Measurements from ENCODE around the gene NEK6.
A peak's percentile ranks its signal among the peaks of the same experiment; 100 is the strongest.

NEK6 gene

DNA sequence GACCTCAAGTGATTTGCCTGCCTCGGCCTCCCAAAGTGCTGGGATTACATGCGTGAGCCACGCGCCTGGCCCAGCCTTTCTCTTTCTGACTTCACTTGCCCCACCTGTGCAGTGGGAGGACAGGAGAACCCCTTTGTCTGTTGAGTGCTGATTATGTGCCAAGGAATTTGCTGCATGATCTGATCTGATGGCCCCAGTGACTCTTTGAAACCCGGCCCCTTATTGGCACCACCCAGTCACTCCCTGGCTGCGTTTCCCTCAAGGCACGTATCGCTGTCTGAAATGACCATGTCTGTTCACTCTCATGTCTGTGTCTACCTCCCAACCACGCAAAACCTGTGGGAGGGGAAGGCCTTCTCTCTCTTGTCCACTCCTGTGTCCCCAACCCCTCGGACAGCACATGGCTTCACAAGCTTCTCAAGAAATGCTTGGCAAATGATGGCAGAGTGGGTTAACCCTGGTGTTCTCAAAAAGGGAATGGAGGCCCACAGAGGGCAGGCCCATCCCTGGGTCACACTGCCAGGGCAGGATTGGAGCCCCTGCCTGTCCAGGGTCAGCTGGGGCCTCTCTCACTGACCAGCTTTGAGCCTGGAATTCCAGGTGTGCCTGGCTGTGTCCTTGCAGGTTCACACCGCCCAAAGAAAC, 21.9 kb downstream of the NEK6 start:
- no peak for DNase-seq (ENCODE audit: low spot score)

DNA sequence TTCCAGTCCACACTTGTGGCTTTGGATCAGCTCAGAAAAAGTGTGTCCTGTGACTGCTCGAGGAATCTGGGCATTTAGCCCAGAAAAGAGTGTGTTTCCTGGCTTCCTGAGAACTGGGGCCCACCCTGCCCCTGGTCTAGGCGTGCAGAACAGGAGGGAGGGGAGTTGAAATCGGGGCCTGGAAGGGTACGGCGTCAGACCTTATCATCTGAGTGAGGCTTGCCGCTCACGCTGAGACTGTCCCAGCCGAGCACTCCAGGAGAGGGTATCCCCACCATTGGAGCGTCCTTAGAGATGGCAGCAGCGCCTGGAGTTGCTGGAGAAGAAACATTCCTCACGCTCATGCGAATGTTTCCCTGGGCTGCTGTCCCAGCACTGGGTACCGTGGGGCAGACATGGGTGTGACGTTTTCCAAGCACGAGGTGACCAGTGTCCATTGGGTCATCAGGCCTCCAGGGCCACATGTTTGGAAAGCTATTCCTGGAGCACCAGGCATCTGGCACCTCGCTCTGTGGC, 22.5 kb downstream of the NEK6 start:
- peak; percentile 53 for DNase-seq (ENCODE audit: low spot score)

DNA sequence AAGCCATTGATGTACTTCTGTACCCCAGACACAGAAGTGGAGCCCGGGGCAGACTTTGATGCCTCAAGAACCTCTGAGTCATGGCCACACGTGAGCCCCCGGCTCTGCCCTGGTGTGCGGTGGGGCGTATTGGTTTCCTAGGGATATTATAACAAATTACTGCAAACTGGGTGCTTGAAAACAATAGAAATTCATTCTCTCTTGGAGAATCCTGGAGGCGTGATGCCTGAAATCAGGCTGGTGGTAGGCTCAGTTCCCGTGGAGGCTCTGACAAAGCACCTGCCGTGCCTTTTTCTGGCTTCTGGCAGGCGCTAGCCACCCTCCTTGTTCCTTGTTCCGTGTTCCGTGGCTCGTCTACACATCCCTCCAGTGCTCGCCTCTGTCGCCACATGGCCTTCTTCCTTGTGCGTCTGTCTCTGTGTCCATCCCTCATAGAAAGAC, 24.2 kb downstream of the NEK6 start:
- no peak for DNase-seq (ENCODE audit: low spot score)

DNA sequence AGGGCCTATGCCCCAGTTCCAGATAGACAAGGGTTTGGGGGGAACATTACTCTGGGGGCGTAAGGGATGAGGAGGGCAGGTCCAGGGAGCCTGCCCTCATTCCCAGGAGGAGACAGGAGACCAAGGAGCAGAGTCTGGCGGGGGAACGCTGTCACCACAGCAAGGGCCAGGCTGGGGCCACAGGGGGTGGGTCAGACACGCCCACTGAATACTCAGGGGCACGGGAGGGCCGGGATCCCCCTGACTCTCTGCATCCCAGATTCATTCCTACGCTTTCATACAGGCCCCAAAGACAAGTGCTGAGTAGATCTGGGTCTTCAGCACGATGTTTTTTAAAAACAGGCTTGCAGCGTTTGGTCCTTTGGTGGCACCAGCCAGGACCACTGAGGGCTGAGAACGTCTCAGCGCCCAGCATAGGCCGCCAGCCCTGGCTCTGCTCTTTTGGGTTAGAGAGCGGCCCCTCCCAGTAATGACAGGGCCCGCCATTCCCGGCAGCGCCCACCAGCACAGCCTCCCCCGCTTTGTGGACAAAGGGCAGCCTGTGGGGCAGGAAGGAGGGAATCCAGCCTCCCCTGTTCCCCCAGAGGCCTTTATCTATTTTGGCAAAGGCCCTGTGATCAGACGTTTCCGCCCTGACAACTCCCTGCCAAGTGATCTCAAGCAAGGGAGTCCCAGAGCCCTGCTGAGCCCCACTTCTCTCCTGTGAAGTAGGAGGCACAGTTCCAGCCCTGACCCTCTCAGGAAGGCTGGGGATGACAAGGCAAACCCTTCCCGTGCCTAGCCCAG, 24.9 kb downstream of the NEK6 start:
- peak; percentile 37 for DNase-seq (ENCODE audit: low spot score)

DNA sequence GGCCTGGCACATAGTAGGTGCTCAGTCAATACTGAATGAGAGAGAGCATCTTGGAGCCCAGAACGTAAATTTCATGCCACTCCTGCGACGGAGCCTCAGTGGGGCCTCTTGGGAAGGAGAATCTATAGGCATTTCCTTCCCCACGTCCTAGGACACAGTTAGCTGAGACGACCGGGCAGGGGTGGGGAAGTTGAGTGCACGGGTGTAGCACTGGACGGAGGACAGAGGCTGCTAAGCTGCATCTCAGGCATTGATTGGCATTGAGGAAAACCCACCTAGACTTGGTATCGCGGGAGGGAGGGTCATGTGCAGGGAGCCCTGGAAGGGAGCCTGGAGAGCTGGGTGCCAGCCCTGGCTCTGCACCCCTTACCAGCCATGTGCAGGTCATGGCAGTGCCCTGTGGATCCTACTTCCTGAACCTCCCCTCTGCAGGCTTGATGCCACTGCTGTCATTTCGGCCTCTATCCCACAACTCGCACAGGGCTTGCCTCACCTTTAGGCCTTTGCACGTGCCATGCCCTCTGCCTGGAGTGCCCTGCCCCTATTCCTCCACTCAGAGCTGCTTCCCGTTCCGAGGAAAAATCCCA, 25.6 kb downstream of the NEK6 start:
- no peak for DNase-seq (ENCODE audit: low spot score)

DNA sequence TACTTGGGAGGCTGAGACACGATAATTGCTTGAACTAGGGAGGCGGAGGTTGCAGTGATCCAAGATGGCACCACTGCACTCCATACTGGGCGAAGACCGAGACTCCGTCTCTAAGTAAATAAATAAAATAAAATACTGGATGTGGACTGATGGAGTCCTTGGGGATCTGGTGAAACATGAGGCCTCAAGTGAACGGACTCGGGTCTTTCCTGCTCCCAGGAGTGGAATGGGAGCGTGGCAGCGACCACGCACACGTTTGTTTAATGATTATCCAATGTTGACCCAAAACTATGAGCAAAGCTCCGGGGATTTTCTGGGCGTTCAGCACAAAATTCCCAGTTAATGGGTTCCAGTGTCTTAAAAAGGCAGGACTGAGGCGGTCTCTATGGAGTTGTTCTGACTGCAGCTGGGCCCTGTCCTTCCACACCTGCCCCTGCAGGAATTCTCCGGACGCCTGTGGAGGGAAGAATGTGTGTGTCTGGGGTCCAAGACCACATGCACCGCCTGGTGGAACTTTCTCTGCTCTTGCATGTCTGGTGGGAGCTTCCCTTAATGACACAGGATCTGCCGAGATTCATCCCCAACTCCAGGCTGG, 26.6 kb downstream of the NEK6 start:
- DNase-seq (ENCODE audit: low spot score) = no peak

DNA sequence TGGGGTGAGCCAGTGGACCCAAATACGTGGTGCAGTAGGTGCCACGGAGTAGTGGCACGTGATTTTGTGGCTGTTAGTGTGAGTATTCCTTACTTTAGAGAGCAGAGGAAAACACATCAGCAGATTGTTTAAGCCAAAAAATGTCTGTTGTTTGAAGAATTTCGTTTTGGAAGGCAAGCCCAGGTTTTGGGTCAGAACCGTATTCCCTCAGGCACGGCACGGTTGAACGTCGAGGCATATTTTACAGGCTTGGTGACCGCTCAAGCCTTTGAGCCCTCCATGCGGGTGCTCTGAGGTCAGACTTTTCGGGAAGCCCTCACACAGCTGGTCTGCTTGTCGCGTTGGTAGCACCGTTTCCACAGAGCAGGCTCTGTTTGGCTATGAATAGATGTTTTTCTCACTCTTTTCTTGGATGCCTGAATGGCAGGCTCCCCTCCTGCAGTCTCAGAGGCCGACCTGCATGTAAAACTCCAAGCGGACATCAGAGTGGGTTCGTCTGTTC, 27.2 kb downstream of the NEK6 start:
- DNase-seq (ENCODE audit: low spot score) = peak; percentile 66

DNA sequence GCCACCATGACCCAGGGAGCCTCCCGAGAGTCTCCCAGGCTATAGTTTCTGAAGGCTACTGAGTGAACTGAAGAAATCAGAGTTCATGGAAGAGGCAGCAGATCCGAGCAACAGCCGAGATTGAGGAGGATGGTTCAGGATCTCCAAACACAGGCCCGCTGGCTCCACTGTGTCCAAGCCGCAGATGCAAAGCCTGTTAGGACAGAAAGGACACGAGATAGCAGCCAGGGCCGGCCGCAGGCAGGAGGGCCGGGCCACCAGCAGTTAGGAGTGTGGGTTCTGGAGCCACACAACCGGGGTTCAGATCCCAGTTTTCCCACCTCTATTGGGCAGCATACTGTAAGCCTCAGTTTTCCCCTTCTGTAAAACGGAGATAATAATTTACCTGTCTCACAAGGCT, 27.7 kb downstream of the NEK6 start:
- DNase-seq (ENCODE audit: low spot score) = no peak

DNA sequence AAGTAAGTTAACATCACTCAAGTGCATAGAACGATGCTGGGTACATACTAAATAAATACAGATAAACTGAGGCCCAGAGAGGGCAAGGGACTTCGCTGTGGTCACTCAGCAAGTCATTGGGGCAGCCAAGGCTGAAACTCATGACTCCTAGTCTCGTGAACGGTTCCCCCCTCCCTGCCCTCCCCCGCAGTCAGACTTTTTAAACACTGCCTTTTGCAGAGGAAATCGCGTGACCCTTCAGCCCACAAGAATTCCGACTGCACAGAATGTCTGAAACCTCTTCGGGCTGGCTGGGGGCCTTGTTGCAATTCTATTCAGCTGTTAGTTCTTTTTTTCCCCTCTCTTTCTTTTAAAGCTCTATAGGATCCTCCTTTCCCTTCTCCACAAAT, 28.1 kb downstream of the NEK6 start:
- peak; percentile 61 for DNase-seq (ENCODE audit: low spot score)

DNA sequence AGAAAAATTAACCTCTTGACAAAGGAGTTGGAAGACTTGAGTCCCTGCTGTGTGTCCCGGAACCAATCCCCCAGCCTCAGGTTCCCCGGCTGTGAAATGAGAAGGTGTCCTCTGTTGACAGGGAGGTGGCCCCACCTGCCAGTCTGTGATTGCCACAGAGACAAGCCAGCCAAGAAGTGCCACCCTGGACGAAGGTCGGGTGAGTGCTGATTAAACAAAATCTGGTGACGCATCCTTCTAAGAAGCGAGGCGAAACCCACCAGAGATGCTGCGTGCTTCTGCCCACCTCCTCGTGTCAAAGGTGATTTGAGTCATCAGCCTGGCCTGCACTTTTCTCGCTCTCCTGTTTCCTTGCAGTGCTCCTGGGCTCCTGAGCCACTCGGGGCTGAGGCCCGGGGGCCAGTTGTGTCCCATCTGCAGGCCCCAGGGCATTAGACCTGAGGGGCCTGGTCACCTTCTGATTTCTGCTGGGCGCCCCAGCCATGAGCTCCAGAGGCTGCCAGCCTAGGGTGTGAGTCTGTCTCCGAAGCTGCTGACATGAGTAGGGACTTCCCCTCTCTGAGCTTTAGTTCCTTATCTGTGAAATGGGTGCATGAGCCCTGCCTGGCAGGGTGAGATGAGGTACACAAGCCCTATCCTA, 28.7 kb downstream of the NEK6 start:
- DNase-seq (ENCODE audit: low spot score) = no peak

DNA sequence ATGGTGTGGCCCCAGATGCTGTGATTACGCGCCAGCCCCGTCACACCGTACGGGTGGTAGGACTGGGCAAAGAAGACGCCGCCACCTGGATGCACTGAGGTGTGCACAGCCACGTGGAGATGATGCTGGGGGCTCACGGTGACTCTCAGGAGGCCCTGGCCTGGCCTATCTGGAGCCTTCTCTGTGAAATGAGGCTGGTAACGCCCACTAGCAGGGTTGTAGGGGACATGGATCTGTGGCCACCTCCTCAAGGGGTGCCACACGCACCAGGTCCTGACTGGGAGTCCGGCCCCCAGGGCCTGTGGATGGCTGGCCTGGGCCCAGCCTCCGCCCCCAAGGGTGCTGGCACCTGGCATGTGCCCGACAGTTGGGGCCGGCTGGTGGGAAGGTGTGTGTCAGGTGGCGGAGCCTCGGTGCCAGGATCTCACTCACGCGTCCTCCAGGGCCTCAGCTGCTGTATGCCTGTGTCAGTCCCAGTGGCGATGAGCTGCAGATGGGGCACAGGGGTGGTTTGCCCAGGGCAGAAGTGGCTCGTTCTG, 32.4 kb downstream of the NEK6 start:
- no peak for DNase-seq (ENCODE audit: low spot score)

DNA sequence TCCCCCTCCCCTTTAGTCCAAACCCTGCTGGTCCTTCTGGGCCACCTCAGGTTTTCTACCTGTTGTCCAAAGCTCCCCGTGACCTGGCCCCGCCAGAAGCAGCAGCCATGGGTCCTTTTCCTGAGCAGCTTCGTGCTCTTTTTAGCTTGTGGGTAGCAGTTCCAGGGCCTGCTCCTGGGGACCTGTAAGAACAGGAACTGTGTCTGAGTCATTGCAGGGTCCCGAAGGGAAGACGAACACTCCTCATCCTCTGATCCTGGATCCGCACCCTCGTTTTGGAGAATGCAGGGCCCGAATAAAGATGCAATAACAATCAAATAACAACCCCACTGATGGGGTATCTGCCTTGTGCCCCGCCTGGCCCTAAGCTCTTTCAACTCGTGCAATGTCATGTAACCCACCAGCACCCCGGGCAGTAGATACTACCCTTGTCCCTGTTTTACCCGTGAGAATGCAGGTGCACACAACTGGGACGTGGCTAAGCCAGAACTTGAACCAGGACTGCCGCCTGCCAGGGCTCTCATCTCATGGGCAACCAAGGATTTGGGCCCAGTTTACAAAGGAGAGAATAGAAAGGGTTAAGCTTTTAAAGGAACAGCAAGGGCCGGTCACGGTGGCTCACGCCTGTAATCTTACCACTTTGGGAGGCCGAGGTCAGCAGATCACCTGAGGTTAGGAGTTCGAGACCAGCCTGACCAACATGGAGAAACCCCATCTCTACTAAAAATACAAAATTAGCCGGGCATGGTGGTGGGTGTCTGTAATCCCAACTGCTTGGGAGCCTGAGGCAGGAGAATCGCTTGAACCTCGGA, 33.2 kb downstream of the NEK6 start:
- no peak for DNase-seq (ENCODE audit: low spot score)

DNA sequence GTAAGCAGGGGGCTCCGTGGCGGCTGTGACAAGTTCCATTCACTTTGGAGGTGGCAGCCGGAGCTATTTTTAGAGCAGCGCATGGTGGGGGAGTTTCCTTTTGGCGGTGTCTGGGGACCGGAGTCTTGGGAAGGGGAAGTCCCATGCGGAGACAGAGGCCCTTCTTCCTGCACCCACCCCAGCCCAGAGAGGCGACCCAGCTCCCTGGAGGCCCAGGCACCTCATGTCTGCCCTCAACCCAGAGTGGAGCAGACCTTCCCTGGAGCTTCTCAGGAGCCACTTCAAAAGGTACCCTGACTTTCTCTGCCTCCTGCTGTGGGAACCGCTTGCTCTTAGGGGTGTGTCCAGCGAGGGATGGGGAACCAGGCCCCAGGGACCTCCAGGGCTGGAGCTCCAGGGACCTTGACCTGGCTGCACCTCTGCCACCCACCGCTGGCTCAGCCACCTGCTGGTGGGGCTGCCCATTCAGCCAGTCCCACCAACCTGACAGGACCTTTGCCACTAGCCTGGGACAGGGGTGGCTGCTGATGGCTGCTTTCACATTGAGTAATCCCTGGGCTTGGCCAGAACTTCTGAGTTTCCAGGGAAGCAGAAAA, 34.1 kb downstream of the NEK6 start:
- peak; percentile 43 for DNase-seq (ENCODE audit: low spot score)

DNA sequence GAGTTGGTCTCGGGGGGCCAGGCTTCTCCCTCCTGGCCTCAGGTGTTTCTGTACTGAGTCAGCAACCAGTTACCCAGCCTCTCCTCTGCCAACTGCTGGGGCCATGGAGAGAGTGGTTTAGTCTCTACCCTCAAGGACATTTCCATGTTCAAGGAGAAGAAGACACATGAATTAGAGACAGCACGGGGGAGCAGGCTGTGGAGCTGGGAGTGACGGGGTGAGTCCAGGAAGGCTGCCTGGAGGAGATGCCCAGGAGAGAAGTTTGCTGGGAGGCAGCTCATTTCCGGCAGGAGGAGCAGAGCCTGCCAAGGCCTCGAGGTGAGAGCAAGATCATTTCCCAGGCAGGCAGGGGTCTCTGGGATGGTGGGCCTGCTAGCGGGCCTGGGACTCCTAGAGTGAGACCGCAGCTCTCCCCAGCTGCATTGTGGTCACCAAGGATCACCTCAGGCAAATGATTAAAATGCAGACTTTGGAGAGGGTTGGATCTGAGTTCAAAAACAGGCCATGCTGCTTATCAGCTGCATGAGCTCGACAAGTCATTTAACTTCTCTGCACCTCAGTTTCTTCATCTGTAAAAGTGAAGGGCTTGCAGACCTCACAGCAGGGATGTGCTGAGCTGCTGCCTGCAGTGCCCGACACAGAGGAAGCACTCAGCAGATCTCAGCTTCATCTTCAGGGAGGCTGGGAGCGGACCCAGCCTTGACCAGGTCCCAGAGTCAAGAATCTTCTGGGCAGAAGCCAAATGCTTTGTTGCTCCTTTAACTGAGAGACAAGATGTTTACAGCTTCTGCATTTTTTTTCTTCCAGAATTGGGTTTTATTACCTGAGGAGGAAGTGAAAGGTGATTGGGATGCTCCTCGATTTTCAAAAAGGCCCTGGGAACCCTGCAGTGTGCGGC, 35.2 kb downstream of the NEK6 start:
- DNase-seq (ENCODE audit: low spot score) = no peak

DNA sequence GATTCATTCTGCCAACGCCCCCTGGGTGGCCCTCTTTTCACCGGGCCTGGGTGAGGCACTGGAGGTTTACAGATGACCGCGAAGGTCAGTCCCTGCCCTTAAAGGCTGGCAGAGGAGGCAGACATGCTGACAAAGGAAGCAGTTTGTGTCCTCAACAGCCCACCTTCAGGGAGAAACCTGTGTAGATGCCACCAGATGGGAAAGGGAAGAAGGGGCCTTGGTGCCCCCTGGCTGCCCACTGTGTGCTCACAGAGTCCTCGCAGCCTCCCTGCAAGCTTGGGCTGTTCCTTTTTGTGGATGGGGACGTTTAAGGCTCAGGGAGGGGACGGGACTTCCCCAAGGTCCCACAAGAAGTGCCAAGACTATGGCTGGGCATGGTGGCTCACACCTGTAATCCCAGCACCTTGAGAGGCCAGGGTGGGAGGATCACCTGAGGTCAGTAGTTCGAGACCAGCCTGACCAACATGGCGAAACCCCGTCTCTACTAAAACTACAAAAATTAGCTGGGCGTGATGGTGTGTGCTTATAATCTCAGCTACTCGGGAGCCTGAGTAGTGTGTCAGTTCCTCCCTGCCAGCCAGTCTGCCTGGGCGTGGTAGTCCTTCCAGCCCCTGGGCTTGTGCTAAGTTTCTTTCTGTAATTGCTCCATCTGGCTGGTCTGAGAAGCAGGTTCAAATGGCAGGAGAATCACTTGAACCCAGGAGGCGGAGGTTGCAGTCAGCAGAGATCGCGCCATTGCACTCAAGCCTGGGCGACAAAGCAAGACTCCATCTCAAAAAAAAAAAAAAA, 36.2 kb downstream of the NEK6 start:
- DNase-seq (ENCODE audit: low spot score) = no peak

DNA sequence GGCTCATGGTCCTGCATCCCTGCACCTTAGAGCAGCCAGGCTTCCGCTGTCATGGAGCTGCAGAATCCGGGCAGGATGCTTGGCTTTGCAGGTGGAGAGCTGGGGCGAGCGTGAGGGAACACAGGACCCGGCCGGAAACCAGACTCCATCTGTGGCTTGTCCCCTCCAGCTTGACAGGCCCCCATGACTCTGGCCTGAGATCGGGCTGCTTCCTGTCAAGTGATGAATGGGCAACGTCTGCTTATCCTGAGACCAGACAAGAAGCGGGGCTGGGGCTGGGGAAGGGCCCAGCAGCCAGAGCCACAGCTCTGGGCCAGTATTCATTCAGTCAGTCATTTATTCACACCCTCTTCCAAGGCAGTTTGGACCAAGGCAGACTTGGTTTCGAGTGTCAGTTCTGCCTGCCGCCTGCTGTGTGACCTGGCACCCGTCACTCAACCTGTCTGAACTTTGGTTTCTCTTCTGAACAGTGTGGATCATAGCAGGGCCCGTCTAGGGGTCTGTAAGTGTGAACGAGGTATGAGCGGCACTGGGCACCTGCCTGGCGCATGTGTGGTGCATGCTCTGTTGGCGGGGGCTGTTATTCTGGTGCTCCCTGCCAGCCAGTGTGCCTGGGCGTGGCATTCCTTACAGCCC, 37.5 kb downstream of the NEK6 start:
- DNase-seq (ENCODE audit: low spot score) = no peak

DNA sequence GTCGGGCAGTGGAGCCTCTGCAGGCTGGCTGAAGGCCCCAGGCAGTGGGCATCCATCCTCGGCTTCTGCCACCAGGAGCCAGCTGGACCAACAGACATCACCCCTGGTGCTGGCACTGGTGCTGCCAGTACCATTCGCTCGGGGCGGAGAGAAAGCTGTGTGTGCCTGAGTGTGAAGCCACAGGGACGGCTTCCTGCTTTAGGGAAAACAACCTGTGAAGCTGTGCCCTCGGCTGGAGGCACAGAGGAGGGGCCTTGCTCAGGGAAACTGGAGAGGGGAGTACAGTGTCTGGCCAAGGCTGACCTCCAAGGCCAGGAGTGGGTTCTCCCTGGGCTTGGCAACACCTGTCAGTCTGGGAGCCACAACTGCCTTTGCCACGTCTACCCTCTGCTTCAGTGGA, 38.3 kb downstream of the NEK6 start:
- no peak for DNase-seq (ENCODE audit: low spot score)

Data from pons (tissue), 1 donor.